ENCODE data around the gene DCAF6.
"Not testable (repeated sequence)": the region's sequence is repeated elsewhere in the genome, so short reads cannot be mapped to it uniquely, and the experiment has no call there.

Gene DCAF6

DNA sequence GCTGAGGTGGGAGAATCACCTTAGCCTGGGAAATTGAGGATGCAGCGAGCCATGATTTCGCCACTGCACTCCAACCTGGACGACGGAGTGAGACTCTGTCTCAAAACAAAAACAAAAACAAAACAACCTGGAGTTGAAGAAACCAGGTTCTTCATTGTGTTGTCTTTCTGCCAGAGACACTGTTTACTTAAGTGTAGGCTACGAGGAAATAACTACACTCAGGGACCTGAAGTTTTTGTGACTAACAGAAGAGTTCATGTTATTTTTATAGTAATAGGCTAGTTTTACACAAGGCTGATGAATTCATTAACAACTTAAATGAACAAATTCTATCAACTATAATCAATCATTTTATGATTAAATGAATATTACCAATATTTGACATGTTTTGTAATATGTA is 98.9 kb downstream of the DCAF6 start:
- no peak for DNase-seq

DNA sequence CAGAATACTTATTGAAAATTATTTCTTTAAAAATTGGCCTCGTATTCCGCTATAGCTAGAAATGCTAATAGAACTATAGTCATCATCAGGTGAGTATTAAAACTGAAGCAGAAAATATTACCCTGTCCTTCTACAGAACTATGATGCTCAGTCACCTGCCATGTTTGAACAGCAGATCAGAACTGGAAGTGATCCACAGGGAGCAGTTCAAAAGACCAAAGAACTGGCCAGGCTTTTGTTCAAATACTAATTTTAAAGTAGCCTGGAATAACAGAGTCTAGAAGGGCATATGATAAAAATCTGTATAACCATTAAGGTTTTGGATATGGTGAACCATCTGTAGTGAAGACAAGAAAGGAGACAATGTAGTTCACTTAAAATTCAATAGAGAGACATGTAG is 105.9 kb downstream of the DCAF6 start:
- no peak for DNase-seq

DNA sequence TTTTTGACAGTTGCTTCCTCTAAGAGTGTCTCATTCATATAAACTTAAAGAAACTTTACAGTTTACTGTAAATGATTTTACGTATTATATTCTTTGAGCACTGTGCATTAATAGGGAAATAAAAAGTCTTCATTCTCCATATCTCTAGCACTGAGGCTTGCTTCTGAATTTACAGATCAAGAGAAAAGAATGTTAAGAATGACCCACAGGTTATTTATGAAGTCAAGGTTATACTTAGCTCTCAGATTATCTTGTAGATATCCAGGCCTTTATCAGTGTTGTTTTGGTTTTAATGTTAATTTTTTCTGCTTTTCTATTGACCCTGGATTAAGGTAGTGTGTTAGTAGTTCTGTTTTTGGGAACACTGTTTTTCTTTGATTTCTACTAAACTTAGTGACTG is 108.8 kb downstream of the DCAF6 start:
- DNase-seq = no peak

DNA sequence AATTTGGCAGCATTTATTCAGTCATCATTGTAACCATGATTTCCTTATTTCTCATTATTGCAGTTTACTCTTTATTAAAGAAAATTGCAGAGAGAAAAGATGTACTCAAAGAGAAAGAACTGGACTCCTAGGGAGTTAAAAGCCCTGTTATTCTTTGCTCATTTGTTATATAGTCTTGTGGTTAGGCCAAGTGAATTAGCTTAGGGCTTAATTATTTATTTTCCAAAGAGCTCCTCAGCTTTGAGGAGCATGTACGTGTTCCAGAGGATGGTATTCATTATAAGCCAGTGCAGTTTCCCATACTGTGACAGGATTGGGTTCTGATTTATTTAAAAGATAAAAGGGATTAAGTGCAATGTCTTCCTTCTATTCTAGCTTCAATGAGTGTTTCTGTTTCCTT is 113.8 kb downstream of the DCAF6 start:
- peak; percentile 28 for DNase-seq

DNA sequence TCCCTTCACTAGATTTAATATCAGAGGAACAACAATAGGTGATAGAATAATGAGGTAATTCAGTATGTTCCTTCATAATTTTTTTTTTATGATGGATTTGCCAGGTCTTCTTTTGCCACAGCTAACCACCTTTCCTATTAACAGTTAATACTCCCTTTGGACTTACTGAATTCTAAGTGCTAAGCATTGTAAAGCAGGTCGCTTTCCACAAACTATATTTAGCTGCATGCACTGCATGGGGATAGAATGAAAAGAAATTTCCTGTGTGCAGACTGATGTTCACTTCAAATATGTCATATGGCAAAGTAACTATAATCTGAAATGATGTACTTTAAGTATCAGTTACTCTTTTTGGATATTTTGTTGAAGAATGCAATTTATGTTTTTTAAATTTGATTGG is 114.4 kb downstream of the DCAF6 start:
- DNase-seq = no peak

DNA sequence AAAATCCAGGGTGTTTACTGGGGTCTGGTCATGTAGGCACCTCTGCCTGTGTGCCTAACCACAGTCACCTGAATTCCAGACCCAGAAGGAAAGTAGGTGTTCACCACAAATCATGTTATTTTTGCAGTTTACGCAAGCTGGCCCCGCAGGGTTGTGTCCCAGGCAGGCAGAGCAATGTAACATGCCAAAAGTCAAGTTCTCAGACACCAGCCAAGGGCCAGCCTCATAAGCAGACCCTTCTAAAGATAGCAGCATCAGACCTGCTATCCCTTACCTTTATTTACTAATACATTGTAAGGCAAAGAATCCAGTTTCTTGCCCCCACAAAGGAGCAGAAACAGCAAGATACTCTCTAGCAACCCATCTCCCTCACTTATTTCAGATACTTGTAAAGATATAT is 117.2 kb downstream of the DCAF6 start:
- DNase-seq = no peak

DNA sequence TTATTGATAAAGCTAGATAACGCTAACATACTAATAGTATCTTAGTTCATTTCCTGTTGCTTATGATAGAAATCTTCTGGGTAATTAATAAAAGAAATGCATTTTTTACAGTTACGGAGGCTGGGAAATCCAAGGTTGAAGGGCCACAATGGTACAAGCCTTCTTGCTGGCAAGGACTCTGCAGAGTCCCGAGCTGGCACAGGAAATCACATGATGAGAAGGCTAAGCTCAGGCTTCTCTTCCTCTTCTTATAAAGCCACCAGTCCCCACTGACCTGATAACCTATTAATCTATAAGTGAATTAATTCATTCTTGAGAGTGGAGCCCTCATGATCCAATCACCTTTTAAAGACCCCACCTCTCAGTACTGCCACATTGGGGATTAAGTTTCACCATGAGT is 117.6 kb downstream of the DCAF6 start:
- no peak for DNase-seq

DNA sequence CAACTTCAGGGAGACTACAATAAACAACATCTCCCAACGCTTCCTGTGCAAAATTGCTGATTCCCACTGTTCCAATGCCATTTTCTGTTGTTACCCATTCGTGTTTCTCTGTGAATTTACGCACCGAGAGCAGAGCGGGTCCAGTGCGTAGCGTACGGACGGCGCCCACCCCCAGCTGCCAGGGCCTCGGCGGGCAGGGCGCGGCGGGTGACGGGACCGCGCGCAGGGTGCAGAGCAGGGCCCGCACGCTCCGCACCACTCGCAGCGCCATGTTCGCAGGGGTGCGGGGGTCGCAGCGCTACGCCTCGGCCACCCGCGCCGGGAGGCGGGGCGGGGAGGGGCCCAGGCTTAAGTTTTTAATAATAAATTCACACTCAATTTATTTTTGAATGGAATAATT is 119.7 kb downstream of the DCAF6 start:
- not testable (repeated sequence) for DNase-seq

DNA sequence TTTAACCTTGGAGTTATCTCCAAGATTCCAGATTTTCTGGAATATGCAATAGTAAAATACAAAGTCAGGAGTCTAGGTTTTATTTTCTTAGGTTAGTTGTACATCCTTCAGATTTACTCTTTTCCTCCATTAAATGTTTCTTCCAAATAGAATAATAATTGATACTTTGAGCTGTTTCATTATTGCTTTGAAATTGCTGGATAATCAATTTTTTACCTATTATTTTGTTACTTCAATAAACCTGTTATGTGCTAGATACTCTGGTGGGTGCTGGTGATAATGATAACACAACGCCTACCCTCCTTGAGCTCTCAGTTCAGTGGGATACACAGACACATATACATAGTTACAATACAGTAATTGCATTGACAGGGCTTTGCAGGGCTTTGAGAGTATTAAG is 120.9 kb downstream of the DCAF6 start:
- DNase-seq = no peak

DNA sequence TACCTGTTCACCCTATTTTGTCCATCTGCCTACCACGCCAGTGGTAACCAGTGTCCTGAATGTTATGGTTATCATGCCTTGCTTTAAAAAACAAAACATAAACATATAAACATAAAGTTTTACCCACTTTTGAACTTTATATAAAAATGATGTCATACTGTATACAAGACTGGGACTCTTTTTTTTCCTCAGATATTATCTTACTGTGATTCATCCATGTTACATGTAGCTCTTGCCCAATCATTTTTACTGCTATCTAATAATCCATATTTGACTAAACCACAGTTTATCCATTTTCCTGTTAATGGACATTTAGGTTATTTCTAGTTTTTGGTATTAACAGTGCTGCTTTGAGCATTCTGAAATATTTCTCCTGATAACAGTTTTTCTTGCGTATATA is 121.4 kb downstream of the DCAF6 start:
- no peak for DNase-seq

DNA sequence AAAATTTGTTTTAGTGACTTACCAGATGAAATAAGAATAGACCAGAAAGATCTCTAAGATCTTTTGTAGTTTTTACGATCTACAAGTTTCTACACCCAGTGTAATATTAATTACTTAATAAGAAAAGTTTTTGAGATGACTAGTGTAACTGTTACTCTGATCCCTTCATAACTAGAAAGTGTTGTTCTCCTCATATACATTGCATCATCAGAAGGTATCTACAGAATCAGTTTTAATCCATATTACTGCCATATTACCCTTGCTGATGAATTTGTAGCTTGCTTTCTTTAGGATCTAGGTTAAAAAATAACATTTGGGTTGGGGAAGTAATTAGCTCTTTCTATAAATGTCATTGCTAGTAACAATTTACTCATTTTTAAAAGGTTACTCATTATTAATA is 127.7 kb downstream of the DCAF6 start:
- no peak for DNase-seq

DNA sequence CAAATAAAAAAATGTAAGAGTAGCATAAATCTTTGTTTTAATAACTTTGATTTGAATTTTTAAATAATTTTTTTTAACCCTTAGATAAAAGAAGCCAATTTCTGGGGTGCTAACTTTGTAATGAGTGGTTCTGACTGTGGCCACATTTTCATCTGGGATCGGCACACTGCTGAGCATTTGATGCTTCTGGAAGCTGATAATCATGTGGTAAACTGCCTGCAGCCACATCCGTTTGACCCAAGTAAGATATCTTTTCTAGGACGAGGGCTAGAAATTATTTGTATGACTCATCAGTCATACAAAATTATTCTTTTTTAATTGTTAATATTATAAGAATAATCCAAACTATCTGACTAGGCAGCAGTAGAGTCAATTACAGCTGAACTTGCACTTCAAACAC is 129.0 kb downstream of the DCAF6 start:
- no peak for DNase-seq

DNA sequence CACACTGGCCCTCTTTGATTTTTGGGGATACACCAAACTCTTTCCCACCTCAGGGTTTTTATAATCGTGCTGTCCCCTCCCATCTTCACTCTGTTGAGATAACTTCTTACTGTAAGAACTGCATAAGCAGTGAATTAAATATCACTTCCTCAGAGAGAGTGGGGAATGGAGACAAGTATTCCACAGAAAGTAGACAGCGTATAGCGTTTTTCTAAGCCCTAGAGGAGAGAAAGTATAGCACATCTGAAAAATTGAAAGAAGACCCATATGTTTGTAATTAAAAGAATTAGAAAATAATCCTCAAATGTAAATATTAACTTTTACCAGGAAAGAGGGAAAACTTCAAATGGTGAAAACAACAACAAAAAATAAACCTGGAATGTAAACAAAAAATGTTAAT is 132.9 kb downstream of the DCAF6 start:
- DNase-seq = no peak

DNA sequence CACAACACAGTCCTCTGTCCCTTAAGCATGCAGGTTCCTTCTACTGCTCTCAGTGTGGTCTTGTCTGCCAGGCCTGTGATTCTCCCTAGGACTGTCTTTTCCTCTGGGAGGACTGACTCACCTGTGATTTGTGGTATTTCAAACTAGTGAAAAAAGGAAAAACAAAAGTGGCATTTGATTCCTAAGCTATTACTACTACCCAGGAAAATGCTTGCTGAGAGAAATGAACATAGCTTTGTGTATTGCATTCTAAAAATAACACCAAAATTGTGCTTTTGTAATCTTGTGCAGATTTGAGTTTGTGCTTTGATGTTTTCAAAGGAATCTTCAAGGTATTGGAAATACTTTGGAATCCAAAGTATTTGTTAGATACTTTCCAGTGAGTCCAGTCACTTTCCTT is 143.3 kb downstream of the DCAF6 start:
- no peak for DNase-seq

DNA sequence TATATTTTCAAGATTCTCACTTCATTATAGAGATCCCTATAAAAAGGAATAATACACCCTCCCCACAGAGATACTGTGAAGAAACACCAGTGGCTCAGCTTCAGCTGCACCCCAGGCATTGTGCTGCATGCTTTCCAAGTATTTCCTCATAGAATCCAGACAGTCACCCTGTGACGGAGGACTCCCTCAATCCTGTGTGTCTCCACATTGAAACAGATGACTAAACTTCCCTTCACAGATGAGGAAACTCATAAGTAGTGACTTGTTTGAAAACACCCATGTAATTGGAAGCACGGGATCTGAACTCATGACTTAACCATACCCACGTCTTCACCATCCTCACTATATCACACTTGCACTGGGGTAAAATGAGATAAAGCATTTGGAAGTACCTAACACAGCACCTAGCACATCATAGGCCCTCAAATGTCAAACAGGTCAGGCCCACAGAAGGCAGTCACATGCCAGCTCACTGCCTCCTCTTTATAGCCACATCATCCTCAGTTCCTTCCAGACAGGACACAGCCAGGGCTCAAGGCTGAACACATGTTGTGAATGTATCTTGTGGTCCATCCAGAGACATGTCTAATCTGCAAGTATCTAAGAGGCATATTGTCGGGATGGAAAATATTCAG is 145.0 kb downstream of the DCAF6 start:
- DNase-seq = no peak

DNA sequence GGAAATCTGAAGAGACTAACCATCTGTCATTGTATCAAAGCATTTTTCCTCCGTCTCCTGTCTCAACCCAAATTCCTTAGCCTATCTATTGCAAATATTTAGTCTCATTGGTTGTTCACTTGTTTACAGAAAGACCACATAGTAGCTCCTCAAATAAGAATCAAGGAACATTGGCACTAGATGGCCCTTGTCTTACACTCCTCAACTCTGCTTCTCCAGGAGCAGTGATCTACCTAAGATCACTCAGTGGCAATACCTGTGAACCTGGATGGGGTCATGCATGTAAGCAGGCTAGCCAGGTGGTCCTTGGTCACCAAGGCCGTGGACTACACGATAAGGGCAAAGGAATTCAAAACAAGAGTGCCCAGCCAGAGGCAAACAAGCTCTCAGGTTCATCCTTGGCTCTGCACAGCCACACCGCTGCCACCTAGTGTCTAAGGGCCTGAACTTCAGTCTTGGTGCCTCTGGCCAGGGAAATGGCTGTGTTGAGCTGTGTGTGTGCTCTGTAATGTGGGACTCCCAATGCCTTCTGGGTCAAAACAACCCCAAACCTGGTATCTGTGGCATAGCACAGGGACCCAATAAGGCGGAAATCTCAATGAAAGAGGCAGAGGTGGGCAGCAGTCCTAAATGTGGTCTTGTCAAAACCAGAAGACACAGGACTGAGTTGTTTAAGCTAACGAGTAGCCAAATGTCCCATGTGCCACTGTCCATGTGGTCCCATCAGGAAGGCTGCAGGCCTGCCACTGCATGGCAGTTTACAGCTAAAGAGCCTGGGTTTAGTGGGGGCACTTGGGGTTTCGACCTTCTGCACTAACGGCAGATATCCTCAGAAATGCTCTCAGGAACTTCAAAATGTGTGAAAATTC is 145.8 kb downstream of the DCAF6 start:
- DNase-seq = peak; percentile 75

DNA sequence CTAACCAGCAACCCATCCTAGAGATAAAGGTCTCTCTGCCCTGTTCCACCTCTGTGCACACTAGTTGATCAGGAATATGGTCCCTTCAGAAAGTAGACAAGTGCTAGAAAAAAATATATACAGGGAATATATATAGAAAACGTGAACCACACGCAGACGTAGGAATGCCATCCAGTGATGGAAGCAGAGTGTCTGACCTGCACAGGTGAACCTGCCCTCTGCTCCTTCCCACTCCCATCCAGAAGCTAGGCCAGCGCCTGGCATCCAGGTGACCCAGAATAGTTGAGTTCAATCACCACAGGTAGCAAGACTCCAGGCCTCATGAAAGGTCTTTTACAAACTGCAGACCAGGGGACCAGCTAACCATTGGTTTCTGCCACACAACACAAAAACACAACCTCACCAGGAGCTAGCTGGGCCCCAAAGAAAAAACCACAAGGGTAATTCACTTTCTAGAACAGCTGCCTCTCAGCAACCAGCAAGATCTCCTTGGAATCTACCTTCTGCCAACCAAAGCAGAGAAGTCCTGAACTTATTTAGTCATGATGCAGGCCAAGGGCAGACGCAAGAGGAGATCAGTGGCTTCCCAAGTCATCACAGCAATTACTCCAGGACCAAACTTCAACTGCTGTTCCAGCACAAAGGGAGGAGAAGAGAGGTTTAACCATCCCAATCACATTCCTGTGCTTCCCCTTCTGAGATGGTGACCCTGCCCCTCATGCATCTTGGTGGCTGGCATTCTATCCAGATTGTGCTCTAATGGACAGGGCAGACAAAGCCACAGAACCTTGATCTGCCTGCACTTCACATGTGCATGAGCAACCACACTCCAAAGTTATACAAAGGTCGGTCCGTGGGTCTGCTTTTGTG is 147.2 kb downstream of the DCAF6 start:
- DNase-seq = no peak

DNA sequence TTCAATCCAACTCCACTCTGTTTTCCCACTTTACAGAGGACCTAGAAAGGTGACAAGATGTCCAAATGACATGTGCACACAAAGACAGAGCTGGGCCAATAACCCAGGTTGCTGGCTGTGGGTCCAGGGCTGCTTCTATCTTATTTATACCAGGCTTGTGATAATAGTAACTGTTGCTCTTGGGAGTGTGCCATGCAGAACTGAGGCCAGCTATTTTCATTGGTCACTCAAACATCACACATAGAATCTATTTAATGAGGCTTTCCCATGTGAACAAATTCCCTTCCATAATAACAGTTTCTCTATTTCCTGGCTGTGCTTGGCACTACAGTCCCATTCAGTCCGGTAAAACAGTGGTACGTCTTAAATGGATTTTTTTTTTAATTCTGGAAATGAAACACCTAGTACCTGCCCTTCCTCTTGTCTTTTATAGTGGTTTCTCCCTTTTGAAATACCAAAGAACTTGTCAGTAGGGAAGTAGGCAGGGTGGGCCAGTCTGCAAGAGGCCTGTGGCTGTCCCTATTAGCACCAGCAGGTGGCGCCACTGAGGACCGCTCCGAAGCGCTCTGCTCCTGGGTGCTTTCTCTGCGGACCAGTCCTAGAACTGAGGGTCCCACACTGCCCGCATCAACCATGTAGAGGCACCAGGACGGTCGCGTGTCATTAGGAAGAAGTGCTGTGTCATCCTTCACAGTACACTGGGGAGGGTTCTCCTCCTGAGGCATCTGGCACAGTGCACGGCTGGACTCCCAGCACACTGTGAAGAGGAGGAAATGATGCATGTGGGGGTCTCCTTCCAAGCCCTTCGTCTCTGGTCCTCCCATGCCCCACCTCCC is 148.1 kb downstream of the DCAF6 start:
- no peak for DNase-seq

DNA sequence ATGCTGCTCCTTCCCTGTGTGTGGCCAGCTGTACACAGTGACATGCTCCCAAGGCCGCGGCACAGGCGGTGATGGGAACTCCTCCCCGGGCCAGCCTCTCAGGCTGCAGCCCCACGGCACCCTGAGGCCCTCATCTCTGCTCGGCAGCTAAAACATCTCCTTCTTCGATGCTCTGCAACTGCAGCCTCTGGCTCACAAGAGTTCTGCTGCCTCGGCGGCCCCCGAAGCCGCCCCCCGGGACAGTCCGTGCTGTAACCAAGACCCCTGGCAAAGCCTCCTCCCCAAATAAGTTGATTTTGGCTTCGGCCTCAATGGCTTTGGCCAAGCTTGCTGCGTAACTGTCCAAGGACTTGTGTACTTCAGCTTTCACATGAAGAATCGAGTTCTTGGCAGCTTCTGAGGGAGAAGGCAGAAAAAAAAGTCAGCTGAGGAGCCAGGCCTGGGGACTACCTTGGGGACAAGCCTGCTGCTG is 149.0 kb downstream of the DCAF6 start:
- no peak for DNase-seq

DNA sequence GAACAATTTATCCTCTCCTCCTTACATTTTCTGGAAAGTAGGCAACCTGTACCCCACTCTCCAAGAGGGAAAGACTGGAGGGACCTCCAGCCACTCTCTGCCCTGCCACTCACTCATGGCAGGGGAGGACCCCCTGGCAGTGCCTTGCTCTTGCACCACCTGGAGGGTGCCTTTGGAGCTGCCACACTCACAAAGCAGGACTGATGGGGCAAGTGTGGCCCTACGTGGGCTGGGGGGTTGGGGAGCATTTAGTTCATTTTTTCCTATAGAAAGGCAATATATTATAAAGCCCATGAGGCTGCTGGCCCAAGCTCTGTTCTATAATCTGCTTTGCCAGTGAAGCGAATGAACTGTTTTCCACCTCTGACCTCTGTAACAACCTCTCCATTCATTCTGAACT is 150.0 kb downstream of the DCAF6 start:
- DNase-seq = no peak

DNA sequence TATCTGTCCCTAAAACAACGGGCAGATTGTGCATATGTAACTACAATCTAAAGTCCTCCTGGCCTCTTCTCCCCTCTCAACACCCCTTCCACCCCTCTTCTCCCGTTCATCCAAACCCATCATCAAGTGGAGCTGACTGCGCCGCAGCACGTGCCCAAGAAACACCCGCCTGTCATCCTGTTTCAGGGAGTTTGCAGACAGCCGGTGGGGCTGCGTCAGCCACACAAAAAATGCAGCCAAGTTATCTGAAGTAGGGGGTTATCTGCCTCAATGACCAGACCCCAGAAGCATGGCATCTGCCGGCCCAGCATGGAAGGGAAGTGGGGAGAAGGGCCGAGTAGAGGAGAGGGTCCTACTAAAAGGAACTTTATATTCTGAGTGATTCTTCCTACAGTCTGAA is 151.2 kb downstream of the DCAF6 start:
- no peak for DNase-seq

DNA sequence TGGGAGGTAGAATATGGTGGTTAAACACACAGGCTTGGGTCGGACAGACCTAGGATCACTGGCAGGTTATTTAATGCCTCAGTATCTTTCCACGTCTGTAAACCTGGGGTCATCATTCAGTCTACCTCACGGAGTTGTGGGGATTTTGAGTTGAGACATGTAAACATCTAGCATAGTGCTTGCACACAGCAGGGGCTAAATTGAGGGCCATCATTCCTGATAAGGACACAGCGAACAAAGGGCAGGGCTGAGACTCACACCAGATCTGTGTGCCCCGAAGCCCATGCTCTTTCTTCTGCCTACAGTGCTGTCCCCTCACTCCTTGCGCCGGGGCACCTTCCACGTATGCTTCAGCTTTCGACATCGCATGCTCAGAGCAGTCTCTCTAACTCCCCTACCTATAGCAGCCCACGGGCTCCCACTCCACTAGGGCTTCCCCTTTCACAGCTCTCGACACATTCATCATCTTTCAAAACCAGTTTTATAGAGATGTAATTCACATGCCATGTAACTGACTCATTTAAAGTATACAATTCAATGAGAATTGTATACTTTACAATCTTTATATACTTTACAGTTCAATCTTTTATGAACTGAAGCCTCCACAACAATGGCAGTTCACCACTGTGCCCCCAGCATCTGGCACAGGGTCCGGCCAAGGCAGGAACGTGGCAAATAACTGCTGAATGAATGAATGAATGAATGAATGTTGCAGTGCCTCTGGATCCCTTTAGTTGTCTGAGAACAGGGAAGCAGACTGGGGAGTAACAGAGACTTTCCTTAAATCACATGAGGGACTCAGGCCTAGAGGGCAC is 152.2 kb downstream of the DCAF6 start:
- DNase-seq = no peak
